Measurements from ENCODE around the gene ATF6.
A peak's percentile ranks its signal among the peaks of the same experiment; 100 is the strongest.
"Not testable (repeated sequence)": the region's sequence is repeated elsewhere in the genome, so short reads cannot be mapped to it uniquely, and the experiment has no call there.

Gene ATF6

GRCh38 chr1:161803181-161803580 is 37.1 kb downstream of the ATF6 start:
- peaks cover 3% of the 10 kb centered on the region; the same call in 1 of the 2 replicates for H3K36me3 ChIP-seq (replicated peaks)

GRCh38 chr1:161805399-161806197 is 39.5 kb downstream of the ATF6 start:
- no peaks in the 10 kb centered on the region; the same call in none of the 2 replicates for H3K4me1 ChIP-seq
- no peaks in the 10 kb centered on the region for H3K27me3 ChIP-seq (ENCODE audit: low read depth)
- H3K36me3 ChIP-seq (replicated peaks): peaks cover 5% of the 10 kb centered on the region; the same call in 1 of the 2 replicates
- no peak overlapping the region for H3K4me3 ChIP-seq
- DNase-seq (ENCODE audit: low spot score in 2 of 2): no peak
- no peaks in the 10 kb centered on the region for H3K9me3 ChIP-seq
- in situ Hi-C loops (cut with MboI; ENCODE audit: low sequenced_read_pairs): no loop called here

More at GRCh38 chr1:161803181-161803580, 37.1 kb downstream of the ATF6 start:
- in situ Hi-C loops (cut with MboI; ENCODE audit: low sequenced_read_pairs): no loop called here
- no peak for DNase-seq (ENCODE audit: low spot score in 2 of 2)
- H3K9me3 ChIP-seq: no peaks in the 10 kb centered on the region
- H3K4me3 ChIP-seq: no peak overlapping the region
- no peaks in the 10 kb centered on the region for H3K27me3 ChIP-seq (ENCODE audit: low read depth)
- no peaks in the 10 kb centered on the region; the same call in none of the 2 replicates for H3K4me1 ChIP-seq

GRCh38 chr1:161809202-161809601 is 43.1 kb downstream of the ATF6 start:
- H3K4me3 ChIP-seq; H3K27me3 ChIP-seq (ENCODE audit: low read depth); H3K9me3 ChIP-seq; in situ Hi-C loops (cut with MboI; ENCODE audit: low sequenced_read_pairs); H3K36me3 ChIP-seq (replicated peaks); H3K4me1 ChIP-seq; DNase-seq (ENCODE audit: low spot score in 2 of 2): not testable (repeated sequence)

- H3K27me3 ChIP-seq (ENCODE audit: low read depth); H3K9me3 ChIP-seq; H3K4me1 ChIP-seq; DNase-seq (ENCODE audit: low spot score in 2 of 2); H3K4me3 ChIP-seq; H3K36me3 ChIP-seq (replicated peaks); in situ Hi-C loops (cut with MboI; ENCODE audit: low sequenced_read_pairs): not testable (repeated sequence)
Measured at GRCh38 chr1:161809656-161810055, 43.5 kb downstream of the ATF6 start.

GRCh38 chr1:161810780-161811179 is 44.7 kb downstream of the ATF6 start:
- Histone ChIP-seq H3K9me3 (no peaks in the 10 kb centered on the region), H3K27me3 (ENCODE audit: low read depth) (no peaks in the 10 kb centered on the region), H3K4me3 (no peak overlapping the region), H3K36me3 (replicated peaks) (peaks cover 5% of the 10 kb centered on the region; the same call in 1 of the 2 replicates), H3K4me1 (no peaks in the 10 kb centered on the region)
- in situ Hi-C loops (cut with MboI; ENCODE audit: low sequenced_read_pairs): no loop called here
- no peak for DNase-seq (ENCODE audit: low spot score in 2 of 2)

- no peaks in the 10 kb centered on the region for H3K4me1 ChIP-seq
- DNase-seq (ENCODE audit: low spot score in 2 of 2): no peak
- no peaks in the 10 kb centered on the region for H3K27me3 ChIP-seq (ENCODE audit: low read depth)
- in situ Hi-C loops (cut with MboI; ENCODE audit: low sequenced_read_pairs): no loop called here
- no peak overlapping the region for H3K4me3 ChIP-seq
- no peaks in the 10 kb centered on the region for H3K9me3 ChIP-seq
- H3K36me3 ChIP-seq (replicated peaks): 0 out of 2 replicates have a peak, but pooled peaks cover 2% of the 10 kb centered on the region
Measured at GRCh38 chr1:161816201-161816600, 50.1 kb downstream of the ATF6 start.

- H3K36me3 ChIP-seq (replicated peaks): 0 out of 2 replicates have a peak, but pooled peaks cover 3% of the 10 kb centered on the region
- DNase-seq (ENCODE audit: low spot score in 2 of 2): no peak
- no peaks in the 10 kb centered on the region for H3K4me1 ChIP-seq
- H3K4me3 ChIP-seq: no peak overlapping the region
- no peaks in the 10 kb centered on the region for H3K9me3 ChIP-seq
- in situ Hi-C loops (cut with MboI; ENCODE audit: low sequenced_read_pairs): no loop called here
- no peaks in the 10 kb centered on the region for H3K27me3 ChIP-seq (ENCODE audit: low read depth)
Measured at GRCh38 chr1:161817176-161817730, 51.1 kb downstream of the ATF6 start.

- H3K36me3 ChIP-seq (replicated peaks): 0 out of 2 replicates have a peak, but pooled peaks cover 3% of the 10 kb centered on the region
- H3K9me3 ChIP-seq: no peaks in the 10 kb centered on the region
- no peak for DNase-seq (ENCODE audit: low spot score in 2 of 2)
- in situ Hi-C loops (cut with MboI; ENCODE audit: low sequenced_read_pairs): no loop called here
- H3K27me3 ChIP-seq (ENCODE audit: low read depth): no peaks in the 10 kb centered on the region
- H3K4me3 ChIP-seq: no peak overlapping the region
- no peaks in the 10 kb centered on the region for H3K4me1 ChIP-seq
Measured at GRCh38 chr1:161820914-161821313, 54.8 kb downstream of the ATF6 start.

GRCh38 chr1:161824618-161825017 is 58.5 kb downstream of the ATF6 start:
- Histone ChIP-seq H3K4me3 (no peak overlapping the region), H3K4me1 (no peaks in the 10 kb centered on the region), H3K36me3 (replicated peaks) (0 out of 2 replicates have a peak, but pooled peaks cover 3% of the 10 kb centered on the region), H3K9me3 (no peaks in the 10 kb centered on the region), H3K27me3 (ENCODE audit: low read depth) (no peaks in the 10 kb centered on the region)
- in situ Hi-C loops (cut with MboI; ENCODE audit: low sequenced_read_pairs): no loop called here
- DNase-seq (ENCODE audit: low spot score in 2 of 2): no peak

GRCh38 chr1:161825831-161826230 is 59.7 kb downstream of the ATF6 start:
- H3K36me3 ChIP-seq (replicated peaks): 0 out of 2 replicates have a peak, but pooled peaks cover 3% of the 10 kb centered on the region
- H3K4me3 ChIP-seq: no peak overlapping the region
- H3K27me3 ChIP-seq (ENCODE audit: low read depth): no peaks in the 10 kb centered on the region
- H3K9me3 ChIP-seq: no peaks in the 10 kb centered on the region
- in situ Hi-C loops (cut with MboI; ENCODE audit: low sequenced_read_pairs): no loop called here
- no peak for DNase-seq (ENCODE audit: low spot score in 2 of 2)
- no peaks in the 10 kb centered on the region for H3K4me1 ChIP-seq

GRCh38 chr1:161826478-161826877 is 60.4 kb downstream of the ATF6 start:
- H3K9me3 ChIP-seq: no peaks in the 10 kb centered on the region
- no peaks in the 10 kb centered on the region for H3K4me1 ChIP-seq
- in situ Hi-C loops (cut with MboI; ENCODE audit: low sequenced_read_pairs): no loop called here
- H3K27me3 ChIP-seq (ENCODE audit: low read depth): no peaks in the 10 kb centered on the region
- no peak overlapping the region for H3K4me3 ChIP-seq
- H3K36me3 ChIP-seq (replicated peaks): no peaks in the 10 kb centered on the region
- DNase-seq (ENCODE audit: low spot score in 2 of 2): no peak

- H3K27me3 ChIP-seq (ENCODE audit: low read depth): no peaks in the 10 kb centered on the region
- H3K4me3 ChIP-seq: no peak overlapping the region
- in situ Hi-C loops (cut with MboI; ENCODE audit: low sequenced_read_pairs): no loop called here
- H3K4me1 ChIP-seq: no peaks in the 10 kb centered on the region
- no peak for DNase-seq (ENCODE audit: low spot score in 2 of 2)
- H3K36me3 ChIP-seq (replicated peaks): no peaks in the 10 kb centered on the region
- H3K9me3 ChIP-seq: no peaks in the 10 kb centered on the region
Measured at GRCh38 chr1:161827786-161828185, 61.7 kb downstream of the ATF6 start.

GRCh38 chr1:161832299-161832907 is 66.3 kb downstream of the ATF6 start:
- H3K36me3 ChIP-seq (replicated peaks); H3K27me3 ChIP-seq (ENCODE audit: low read depth); H3K4me3 ChIP-seq; in situ Hi-C loops (cut with MboI; ENCODE audit: low sequenced_read_pairs); H3K4me1 ChIP-seq; H3K9me3 ChIP-seq: not testable (repeated sequence)
- peak in 1 of 2 experiments; percentile 32 for DNase-seq (ENCODE audit: low spot score in 2 of 2)

GRCh38 chr1:161834967-161835550 is 68.9 kb downstream of the ATF6 start:
- Histone ChIP-seq H3K27me3 (ENCODE audit: low read depth) (no peaks in the 10 kb centered on the region), H3K4me1 (no peaks in the 10 kb centered on the region), H3K9me3 (no peaks in the 10 kb centered on the region), H3K36me3 (replicated peaks) (no peaks in the 10 kb centered on the region), H3K4me3 (no peak overlapping the region)
- no peak for DNase-seq (ENCODE audit: low spot score in 2 of 2)
- in situ Hi-C loops (cut with MboI; ENCODE audit: low sequenced_read_pairs): no loop called here
